KG1 (cell line): ENCODE results near the gene F10.

Source experiments
- DNase-seq: peaks from one replicate; lab custom pipeline; 2025; lab: John Stamatoyannopoulos, UW

The F10 gene

GRCh38 chr13:113116871-113117271 lies 5.7 kb upstream of the F10 start:
- DNase-seq = no peak

DNA sequence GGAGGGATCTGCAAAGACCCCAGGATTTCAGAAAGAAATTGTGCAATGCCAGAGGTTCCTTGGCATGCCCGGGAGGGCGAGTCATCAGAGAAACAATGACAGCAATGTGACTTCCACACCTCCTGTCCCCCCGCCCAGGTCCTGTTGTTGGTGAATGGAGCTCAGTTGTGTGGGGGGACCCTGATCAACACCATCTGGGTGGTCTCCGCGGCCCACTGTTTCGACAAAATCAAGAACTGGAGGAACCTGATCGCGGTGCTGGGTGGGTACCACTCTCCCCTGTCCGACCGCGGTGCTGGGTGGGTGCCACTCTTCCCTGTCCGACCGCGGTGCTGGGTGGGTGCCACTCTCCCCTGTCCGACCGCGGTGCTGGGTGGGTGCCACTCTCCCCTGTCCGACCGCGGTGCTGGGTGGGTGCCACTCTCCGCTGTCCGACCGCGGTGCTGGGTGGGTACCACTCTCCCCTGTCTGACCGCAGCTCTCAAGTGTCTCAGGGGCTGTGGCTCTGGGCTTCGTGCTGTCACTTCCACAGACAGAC lies 5.2 kb upstream of the F10 start:
- no peak for DNase-seq

- DNase-seq = no peak
Measured at GRCh38 chr13:113117911-113118260, 4.7 kb upstream of the F10 start.

DNA sequence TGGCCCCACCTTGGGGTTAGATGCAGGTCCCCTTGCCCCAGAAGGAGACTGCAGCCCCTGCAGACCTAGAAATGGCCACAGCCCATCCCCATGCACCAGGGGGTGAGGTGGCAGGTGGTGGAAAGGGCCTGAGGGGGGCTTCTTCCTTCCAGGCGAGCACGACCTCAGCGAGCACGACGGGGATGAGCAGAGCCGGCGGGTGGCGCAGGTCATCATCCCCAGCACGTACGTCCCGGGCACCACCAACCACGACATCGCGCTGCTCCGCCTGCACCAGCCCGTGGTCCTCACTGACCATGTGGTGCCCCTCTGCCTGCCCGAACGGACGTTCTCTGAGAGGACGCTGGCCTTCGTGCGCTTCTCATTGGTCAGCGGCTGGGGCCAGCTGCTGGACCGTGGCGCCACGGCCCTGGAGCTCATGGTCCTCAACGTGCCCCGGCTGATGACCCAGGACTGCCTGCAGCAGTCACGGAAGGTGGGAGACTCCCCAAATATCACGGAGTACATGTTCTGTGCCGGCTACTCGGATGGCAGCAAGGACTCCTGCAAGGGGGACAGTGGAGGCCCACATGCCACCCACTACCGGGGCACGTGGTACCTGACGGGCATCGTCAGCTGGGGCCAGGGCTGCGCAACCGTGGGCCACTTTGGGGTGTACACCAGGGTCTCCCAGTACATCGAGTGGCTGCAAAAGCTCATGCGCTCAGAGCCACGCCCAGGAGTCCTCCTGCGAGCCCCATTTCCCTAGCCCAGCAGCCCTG lies 4.2 kb upstream of the F10 start:
- no peak for DNase-seq

GRCh38 chr13:113119166-113119821 lies 3.3 kb upstream of the F10 start:
- DNase-seq = no peak

DNA sequence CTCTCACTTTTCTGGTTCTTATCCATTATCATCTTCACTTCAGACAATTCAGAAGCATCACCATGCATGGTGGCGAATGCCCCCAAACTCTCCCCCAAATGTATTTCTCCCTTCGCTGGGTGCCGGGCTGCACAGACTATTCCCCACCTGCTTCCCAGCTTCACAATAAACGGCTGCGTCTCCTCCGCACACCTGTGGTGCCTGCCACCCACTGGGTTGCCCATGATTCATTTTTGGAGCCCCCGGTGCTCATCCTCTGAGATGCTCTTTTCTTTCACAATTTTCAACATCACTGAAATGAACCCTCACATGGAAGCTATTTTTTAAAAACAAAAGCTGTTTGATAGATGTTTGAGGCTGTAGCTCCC lies 2.8 kb upstream of the F10 start:
- DNase-seq = no peak

- DNase-seq = no peak
Measured at GRCh38 chr13:113120300-113121182, 2.1 kb upstream of the F10 start.

GRCh38 chr13:113121183-113121927 lies 1.2 kb upstream of the F10 start:
- no peak for DNase-seq

GRCh38 chr13:113121928-113122471 lies 599 bp upstream of the F10 start:
- DNase-seq = no peak

GRCh38 chr13:113123226-113124201 lies 915 bp downstream of the F10 start:
- no peak for DNase-seq

DNA sequence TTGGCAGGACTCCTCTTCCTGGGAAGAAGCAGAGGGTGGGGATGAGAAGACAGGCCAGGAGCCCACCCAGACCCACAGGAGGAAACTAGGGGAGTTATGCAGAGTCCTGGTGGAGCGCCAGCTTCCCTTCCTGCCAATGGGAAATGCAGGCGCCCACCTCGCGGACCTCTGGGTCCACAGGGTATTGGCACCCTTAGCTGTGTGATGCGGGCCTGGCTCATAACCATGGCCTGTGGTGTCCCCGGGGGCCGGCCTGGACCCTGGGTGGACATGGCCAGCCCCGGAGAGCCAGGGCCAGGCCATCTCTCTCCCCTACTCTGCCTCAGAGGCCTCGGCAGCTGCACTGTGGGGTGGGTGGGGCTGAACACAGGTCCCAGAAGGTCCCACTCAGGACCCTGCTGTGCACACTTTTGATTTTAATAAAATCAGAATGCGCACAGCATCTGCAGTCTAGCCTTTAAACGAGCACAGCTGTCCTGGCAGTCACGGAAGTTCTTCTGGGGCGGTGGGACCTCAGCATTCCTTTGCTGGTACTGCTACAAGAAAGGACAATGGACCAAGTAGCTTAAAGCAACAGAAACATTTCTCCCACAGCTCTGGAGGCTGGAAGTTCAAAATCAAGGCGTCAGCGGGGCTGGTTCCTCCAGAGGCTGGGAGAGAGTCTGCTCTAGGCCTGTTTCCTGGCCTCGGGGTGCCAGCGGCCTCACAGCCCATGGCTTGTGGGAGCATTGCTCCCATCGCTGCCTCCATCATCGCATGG lies 1.8 kb downstream of the F10 start:
- DNase-seq = no peak

DNA sequence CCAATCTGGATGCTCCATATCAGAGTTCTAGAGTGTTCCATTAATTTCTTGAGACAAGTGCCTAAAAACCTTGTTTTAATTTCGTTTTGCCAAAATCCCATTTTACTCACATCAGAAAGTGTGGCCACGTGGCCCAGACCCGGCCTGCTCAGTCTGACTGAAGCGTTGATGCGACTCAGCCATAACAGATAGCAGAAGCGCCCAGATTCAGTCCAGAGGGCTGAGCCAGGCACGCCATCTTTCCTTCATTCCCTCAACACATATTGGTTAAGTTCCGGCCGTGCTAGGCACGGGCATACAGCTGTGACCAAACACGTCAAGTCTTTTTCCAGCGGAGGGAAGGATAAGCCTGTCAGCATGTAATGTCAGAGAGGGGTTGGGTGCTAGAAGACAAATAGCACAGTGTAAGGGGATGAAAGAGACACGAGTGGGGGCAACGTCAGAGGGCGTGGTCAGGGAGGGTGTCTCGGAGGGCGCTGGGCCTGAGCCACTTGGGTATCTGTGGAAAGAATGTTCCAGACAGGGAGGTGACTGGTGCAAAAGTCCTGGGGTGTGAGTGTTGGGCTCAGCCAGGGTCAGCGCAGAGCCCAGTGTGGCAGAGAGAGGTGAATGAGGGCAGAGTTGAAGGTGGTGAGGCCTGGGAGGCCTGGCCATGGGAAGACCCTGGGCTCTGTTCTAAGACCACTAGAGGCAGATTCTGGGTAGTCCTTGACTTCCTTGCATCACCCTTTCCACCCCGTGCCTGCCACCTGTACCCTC lies 3.1 kb downstream of the F10 start:
- DNase-seq = no peak

- no peak for DNase-seq
Measured at GRCh38 chr13:113126265-113127150, 3.9 kb downstream of the F10 start.

- DNase-seq = no peak
Measured at GRCh38 chr13:113129480-113129879, 6.9 kb downstream of the F10 start.

- DNase-seq = no peak
Measured at GRCh38 chr13:113129921-113130750, 7.5 kb downstream of the F10 start.

DNA sequence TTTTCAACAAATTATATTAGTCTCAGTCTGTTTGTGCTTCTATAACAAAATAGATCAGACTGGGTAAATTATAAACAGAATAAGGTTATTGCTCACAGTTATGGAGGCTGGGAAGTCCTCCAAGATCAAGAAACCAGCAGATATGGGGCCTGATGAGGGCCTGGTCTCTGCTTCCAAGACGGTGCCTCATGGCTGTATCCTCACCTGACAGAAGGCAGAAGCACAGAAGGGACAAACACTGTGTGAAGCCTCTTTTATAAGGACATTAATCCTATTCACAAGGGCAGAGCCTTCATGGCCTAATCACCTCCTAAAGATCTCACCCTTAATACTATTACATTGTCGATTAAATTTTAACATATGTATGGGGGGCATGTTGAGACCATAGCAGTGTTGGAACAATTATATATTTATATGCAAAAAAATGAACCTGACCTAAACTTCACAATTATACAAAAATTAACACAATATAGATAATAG lies 12.7 kb downstream of the F10 start:
- DNase-seq = no peak
